Measurements from ENCODE around the gene HSPG2.

Gene HSPG2

DNA sequence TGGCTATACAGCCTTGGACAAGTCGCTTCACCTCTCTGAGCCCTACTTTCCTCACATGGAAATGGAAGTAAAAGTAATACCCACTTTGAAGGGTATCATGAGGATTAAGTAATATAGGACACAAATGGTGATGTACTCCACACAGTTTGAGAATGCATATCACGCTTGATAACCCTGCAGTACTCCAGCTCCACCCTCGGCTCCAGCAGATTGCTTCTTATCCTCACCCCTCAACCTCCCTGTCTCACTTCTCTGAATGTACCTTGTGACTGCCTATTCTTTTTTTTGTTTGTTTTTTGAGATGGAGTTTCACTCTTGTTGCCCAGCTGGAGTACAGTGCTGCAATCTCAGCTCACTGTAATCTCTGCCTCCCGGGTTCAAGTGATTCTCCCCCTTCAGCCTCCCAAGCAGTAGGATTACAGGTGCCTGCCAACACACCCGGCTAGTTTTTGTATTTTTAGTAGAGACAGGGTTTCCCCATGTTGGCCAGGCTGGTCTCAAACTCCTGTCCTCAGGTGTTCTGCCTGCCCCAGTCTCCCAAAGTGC, 69.6 kb downstream of the HSPG2 start:
- no peak for TF ChIP-seq POLR2A (IDR thresholded peaks at IDR 0.05; ENCODE audit: low read depth, low read length)
- no peak for TF ChIP-seq TAF1 (IDR thresholded peaks at IDR 0.05; ENCODE audit: borderline replicate concordance, low read depth, low read length)
- TF ChIP-seq POLR2AphosphoS5 (IDR thresholded peaks at IDR 0.05; ENCODE audit: low read depth, low read length) = no peak
- DNase-seq (ENCODE audit: insufficient read length) = no peak
- FAIRE-seq = no peak

DNA sequence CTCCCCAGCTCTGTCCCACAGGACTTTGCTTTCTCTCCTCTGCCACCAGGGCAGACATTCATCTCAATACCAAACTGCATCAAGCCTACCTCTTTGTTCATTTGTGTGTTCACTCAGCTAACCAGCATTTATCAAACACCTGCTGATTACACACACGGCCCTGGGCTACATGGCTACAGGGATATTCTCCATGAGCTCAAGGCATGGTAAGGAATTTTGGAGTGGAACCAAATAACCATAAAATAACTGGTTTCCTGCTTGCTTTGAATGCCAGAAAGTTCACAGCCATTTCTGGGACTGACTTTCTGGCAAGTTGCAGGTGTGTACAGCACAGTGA, 70.4 kb downstream of the HSPG2 start:
- no peak for FAIRE-seq
- no peak for DNase-seq (ENCODE audit: insufficient read length)
- TF ChIP-seq POLR2A (IDR thresholded peaks at IDR 0.05; ENCODE audit: low read depth, low read length) (no peak), TAF1 (IDR thresholded peaks at IDR 0.05; ENCODE audit: borderline replicate concordance, low read depth, low read length) (no peak), POLR2AphosphoS5 (IDR thresholded peaks at IDR 0.05; ENCODE audit: low read depth, low read length) (no peak)

DNA sequence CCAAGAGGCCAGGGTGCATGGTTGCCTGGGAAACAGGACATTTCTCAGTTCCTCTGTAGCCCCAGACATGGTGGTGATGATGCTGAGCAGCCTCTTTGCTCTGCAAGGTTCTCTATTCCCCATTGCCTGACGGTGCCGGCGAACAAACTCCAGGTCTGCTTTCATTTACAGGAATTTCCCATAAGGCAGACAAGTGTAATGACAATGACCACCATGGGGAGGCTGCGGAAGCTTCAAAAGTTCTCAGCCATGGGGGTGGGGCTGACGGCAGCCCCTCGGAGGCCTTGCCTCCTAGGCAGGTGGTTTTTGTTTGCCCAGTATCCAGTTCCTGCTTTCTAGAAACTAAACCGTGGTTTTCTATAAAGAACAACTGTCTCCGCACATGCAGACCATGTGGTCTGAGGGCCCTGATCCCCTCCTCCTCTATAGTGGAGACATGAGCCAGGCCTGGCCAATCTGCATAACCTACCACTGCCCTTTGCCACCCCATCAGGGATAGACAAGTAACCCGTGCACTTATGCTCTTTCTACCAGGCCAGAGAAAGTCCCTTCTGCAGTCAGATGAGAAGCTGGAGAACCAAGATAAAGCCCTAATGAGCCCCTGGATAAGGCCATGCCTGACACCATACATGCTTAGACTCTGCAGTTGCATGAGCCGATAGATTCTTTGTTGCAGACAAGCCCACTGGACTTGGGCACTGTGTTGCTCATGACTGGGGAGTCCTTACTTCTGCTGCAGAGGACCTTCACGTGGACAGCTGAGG, 71.0 kb downstream of the HSPG2 start:
- peak; percentile 85 for FAIRE-seq

DNA sequence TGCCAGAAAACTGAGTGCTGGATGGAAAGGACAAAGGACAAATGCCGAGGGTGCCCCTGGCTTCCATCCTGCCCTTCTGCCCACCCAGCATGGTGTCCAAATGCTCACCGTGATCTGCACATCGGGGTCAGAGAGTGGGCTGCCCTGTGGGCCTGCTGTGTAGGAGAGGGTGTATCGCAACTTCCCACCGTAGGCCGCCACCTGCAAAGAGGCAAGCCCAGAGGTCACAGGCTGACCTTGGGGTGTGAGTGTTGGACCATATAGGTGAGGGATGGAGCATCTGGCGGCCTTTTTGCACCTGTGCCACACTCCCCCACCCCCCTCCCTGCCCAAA, 71.5 kb downstream of the HSPG2 start:
- TF ChIP-seq TAF1 (IDR thresholded peaks at IDR 0.05; ENCODE audit: borderline replicate concordance, low read depth, low read length) = no peak
- TF ChIP-seq POLR2A (IDR thresholded peaks at IDR 0.05; ENCODE audit: low read depth, low read length) = no peak
- no peak for TF ChIP-seq POLR2AphosphoS5 (IDR thresholded peaks at IDR 0.05; ENCODE audit: low read depth, low read length)
- DNase-seq (ENCODE audit: insufficient read length) (no peak), FAIRE-seq (no peak)

More for the DNA sequence above, 71.0 kb downstream of the HSPG2 start:
- no peak for TF ChIP-seq POLR2AphosphoS5 (IDR thresholded peaks at IDR 0.05; ENCODE audit: low read depth, low read length)
- TF ChIP-seq TAF1 (IDR thresholded peaks at IDR 0.05; ENCODE audit: borderline replicate concordance, low read depth, low read length) = no peak
- TF ChIP-seq POLR2A (IDR thresholded peaks at IDR 0.05; ENCODE audit: low read depth, low read length) = no peak
- peak; percentile 74 for DNase-seq (ENCODE audit: insufficient read length)

DNA sequence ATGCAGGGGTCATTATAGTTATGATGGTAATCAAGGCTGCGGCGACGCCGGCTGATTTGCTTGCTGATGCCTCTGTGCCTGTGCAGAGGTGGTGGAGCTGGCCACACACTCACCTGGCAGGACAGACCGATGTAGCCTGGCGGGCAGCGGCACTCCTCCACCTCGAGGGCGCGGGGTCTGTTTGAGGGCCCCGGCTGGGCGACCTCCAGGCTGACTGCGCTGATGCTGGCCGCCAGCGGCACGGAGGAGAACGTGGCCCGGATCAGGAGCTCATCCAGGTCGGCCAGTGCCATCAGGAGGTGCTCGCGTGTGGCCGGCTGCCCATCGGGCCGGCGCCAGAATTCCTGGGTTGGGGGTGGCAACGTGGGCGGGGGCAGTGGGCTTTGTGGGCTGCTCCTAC, 72.4 kb downstream of the HSPG2 start:
- no peak for FAIRE-seq

DNA sequence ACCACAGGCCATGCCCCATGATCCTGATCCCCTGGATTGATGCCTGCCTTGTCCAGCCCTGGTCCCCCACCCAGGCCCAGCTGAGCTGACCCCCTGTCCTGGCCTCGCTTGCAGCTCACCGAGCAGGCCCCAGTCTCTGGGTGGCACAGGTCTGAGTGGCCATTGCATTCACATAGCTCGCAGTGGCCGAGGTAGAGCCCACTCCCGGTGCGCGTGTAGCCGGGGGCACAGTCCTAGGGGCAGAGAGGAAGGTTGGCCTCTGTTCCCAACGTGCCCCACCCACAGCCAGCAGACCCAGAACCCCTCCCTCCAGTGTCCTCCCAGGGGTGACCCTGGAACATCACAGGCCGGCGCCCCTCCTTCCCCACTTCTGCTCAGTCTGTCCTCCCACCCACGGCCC, 73.1 kb downstream of the HSPG2 start:
- FAIRE-seq (no peak), DNase-seq (ENCODE audit: insufficient read length) (no peak)
- TF ChIP-seq POLR2AphosphoS5 (IDR thresholded peaks at IDR 0.05; ENCODE audit: low read depth, low read length) = no peak
- no peak for TF ChIP-seq TAF1 (IDR thresholded peaks at IDR 0.05; ENCODE audit: borderline replicate concordance, low read depth, low read length)
- no peak for TF ChIP-seq POLR2A (IDR thresholded peaks at IDR 0.05; ENCODE audit: low read depth, low read length)

More for the DNA sequence above, 72.4 kb downstream of the HSPG2 start:
- TF ChIP-seq POLR2A (IDR thresholded peaks at IDR 0.05; ENCODE audit: low read depth, low read length) = no peak
- TF ChIP-seq POLR2AphosphoS5 (IDR thresholded peaks at IDR 0.05; ENCODE audit: low read depth, low read length) = no peak
- no peak for DNase-seq (ENCODE audit: insufficient read length)

DNA sequence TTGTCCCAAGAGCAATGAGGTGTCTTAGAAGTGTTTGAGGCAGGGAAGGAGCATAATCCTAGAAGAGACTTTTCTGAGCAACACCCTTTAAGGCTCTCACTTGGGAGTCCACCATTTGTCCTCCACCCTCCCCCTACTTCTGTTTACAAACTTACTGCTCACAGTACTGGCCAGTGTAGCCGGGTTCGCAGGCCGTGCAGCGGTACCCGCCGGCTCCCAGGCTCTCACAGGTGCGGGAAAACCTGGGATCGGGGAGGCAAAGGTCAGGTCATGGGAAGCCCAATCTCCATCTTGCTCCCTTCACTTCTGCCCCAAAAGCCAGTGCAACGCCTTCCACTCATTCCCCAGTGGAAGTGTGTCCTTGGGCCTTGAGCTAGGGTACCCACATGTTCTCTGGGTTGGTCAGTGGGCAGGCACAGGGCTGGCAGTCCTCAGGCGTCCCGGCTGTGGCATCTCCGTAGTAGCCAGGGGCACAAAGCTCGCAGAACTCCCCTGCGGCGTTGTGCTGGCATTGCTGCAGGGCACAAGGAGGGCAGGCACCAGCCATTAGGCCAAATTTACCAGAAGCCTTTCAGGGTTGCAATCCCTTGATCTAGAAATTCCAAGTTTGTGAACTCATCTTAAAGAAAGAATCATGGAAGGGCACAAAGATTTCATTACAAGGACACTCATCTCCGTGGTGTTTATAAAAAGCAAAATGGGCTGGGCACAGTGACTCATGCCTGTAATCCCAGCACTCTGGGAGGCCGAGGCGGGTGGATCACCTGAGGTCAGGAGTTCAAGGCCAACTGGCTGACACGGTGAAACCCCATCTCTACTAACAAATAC, 75.3 kb downstream of the HSPG2 start:
- DNase-seq (ENCODE audit: insufficient read length) = no peak
- FAIRE-seq = no peak
- TF ChIP-seq TAF1 (IDR thresholded peaks at IDR 0.05; ENCODE audit: borderline replicate concordance, low read depth, low read length) (no peak), POLR2AphosphoS5 (IDR thresholded peaks at IDR 0.05; ENCODE audit: low read depth, low read length) (no peak), POLR2A (IDR thresholded peaks at IDR 0.05; ENCODE audit: low read depth, low read length) (no peak)

GRCh38 chr1:21860971-21861370, 76.1 kb downstream of the HSPG2 start:
- TF ChIP-seq POLR2AphosphoS5 (IDR thresholded peaks at IDR 0.05; ENCODE audit: low read depth, low read length) (no peak), TAF1 (IDR thresholded peaks at IDR 0.05; ENCODE audit: borderline replicate concordance, low read depth, low read length) (no peak), POLR2A (IDR thresholded peaks at IDR 0.05; ENCODE audit: low read depth, low read length) (no peak)
- DNase-seq (ENCODE audit: insufficient read length) (no peak), FAIRE-seq (no peak)

DNA sequence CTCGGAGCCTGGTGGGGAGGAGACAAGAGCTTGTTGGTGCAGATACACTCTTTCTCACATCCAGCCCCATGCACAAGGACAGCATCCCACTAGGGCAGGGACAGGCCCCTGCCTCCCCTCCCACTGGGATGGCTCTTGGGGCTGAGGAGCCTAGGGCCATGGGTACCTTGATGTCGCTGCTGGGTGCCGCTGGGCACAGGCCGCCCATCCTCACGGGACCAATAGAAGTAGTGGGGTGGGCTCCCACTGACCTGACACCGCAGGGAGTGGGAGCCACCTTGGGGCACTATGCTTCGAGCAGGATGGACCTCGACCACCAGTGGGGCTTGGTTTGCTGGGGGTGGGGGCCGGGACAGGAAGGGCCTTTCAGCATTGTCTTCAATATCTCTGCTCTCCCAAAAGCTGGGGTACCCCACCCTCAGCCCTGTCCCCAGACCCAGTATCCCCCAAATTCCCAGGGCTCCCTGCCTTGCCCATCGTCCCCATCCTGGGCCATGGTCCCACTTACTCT, 77.4 kb downstream of the HSPG2 start:
- TF ChIP-seq POLR2AphosphoS5 (IDR thresholded peaks at IDR 0.05; ENCODE audit: low read depth, low read length) (no peak), POLR2A (IDR thresholded peaks at IDR 0.05; ENCODE audit: low read depth, low read length) (no peak), TAF1 (IDR thresholded peaks at IDR 0.05; ENCODE audit: borderline replicate concordance, low read depth, low read length) (no peak)
- no peak for DNase-seq (ENCODE audit: insufficient read length)
- no peak for FAIRE-seq

GRCh38 chr1:21857840-21858670, 79.1 kb downstream of the HSPG2 start:
- FAIRE-seq = no peak
- no peak for DNase-seq (ENCODE audit: insufficient read length)
- no peak for TF ChIP-seq POLR2AphosphoS5 (IDR thresholded peaks at IDR 0.05; ENCODE audit: low read depth, low read length)
- TF ChIP-seq TAF1 (IDR thresholded peaks at IDR 0.05; ENCODE audit: borderline replicate concordance, low read depth, low read length) = no peak
- TF ChIP-seq POLR2A (IDR thresholded peaks at IDR 0.05; ENCODE audit: low read depth, low read length) = no peak
